ENCODE measurements around the gene UBE2QL1.

UBE2QL1 gene

DNA sequence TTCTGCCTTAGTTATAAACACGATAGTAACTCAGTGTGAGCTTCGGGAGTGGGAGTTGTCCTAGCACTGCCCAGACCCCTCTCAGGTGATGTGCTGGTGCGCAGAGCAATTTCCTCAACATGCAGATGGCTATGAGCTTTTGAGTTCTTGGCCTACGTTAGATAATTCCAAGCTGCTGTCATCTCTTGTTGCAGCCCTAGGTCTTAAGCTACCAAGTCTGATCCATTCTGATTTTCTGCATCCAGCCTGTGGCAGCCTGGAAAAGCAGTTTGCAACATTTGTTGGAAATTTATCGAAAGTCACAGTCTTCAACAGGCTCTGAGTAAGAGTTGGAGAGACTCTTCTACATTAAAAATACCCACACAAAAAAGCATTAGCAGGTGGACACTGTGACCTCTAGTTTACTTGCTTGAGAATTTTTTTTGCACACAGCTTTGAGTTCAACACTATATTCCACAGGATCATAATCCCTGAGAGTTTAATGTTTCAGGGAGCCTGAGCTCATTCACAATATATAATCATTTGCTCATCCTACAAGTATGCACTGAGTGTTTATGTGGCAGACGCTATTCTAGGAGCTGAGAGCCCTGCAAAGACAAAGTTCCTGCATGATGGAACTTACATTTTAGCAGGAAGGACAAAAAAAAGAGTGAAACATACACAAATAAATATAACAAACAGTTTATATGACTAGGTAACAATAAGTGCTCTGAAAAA is 91.6 kb downstream of the UBE2QL1 start:
- H3K9ac ChIP-seq (ENCODE audit: low read length), result no peak overlapping the region
- no peaks in the 10 kb centered on the region for H3K36me3 ChIP-seq (ENCODE audit: low read length)
- H4K20me1 ChIP-seq (ENCODE audit: low read depth, low read length), result no peaks in the 10 kb centered on the region
- no peaks in the 10 kb centered on the region for H3K9me2 ChIP-seq (replicated peaks; ENCODE audit: insufficient read depth, low read length)
- H3F3A ChIP-seq (ENCODE audit: insufficient read depth), result no peaks in the 10 kb centered on the region
- H3K9me3 ChIP-seq (ENCODE audit: insufficient read depth, low read length), result no peaks in the 10 kb centered on the region
- no peaks in the 10 kb centered on the region for H3K27me3 ChIP-seq (ENCODE audit: low read length)
- H3K4me2 ChIP-seq (ENCODE audit: low read depth, low read length, poor library complexity, severe bottlenecking), result no peak overlapping the region
- no peak overlapping the region for H3K27ac ChIP-seq (ENCODE audit: low read depth, low read length)
- no peaks in the 10 kb centered on the region for H3K79me2 ChIP-seq (ENCODE audit: insufficient read depth, low read length)
- TF ChIP-seq EZH2phosphoT487 (conservative IDR thresholded peaks at IDR 0.05; ENCODE audit: low read length), result no peak
- TF ChIP-seq, protein P1, sequence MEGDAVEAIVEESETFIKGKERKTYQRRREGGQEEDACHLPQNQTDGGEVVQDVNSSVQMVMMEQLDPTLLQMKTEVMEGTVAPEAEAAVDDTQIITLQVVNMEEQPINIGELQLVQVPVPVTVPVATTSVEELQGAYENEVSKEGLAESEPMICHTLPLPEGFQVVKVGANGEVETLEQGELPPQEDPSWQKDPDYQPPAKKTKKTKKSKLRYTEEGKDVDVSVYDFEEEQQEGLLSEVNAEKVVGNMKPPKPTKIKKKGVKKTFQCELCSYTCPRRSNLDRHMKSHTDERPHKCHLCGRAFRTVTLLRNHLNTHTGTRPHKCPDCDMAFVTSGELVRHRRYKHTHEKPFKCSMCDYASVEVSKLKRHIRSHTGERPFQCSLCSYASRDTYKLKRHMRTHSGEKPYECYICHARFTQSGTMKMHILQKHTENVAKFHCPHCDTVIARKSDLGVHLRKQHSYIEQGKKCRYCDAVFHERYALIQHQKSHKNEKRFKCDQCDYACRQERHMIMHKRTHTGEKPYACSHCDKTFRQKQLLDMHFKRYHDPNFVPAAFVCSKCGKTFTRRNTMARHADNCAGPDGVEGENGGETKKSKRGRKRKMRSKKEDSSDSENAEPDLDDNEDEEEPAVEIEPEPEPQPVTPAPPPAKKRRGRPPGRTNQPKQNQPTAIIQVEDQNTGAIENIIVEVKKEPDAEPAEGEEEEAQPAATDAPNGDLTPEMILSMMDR (IDR thresholded peaks at IDR 0.05; ENCODE audit: insufficient read depth, low read length, poor library complexity, severe bottlenecking), result no peak
- no peak overlapping the region for H2AFZ ChIP-seq (ENCODE audit: low read depth, low read length, severe bottlenecking)
- no peak overlapping the region for H3K4me3 ChIP-seq (ENCODE audit: insufficient read depth, low read length, poor library complexity, severe bottlenecking)

DNA sequence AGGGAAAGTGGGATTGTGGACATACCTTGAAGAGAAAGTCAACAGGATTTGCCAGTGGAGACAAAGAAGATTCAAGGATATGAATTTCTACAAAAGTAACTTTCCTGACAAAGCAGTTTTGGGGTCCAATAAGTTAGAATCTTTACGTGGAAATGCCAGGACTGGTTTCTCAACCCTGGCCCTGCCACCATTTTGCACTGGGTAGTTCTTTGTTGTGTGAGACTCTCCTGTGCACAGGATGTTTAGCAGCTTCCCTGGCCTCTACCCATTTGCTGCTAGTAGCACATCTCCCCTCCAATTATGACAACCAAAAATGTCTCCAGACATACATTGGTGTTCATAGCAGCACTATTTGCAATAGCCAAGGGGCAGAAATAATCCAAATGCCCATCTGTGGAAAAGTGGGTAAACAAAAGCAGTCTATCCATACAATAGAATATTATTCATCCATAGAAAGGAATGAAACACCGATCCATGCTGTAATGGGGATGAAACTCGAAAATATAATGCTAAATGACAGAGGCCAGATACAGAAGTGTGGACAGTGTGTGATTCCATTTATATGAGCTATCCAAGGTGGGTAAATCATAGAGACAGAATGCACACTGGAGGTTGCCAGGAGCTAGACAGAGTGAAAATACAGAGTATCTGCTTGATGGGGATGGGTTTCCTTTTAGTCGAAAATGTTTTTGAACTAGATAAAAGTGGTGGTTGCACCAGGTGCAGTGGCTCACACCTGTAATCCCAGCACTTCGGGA is 92.8 kb downstream of the UBE2QL1 start:
- Histone ChIP-seq H3K4me3 (ENCODE audit: insufficient read depth, low read length, poor library complexity, severe bottlenecking) (no peak overlapping the region), H2AFZ (ENCODE audit: low read depth, low read length, severe bottlenecking) (no peak overlapping the region), H4K20me1 (ENCODE audit: low read depth, low read length) (no peaks in the 10 kb centered on the region), H3K9ac (ENCODE audit: low read length) (no peak overlapping the region), H3K36me3 (ENCODE audit: low read length) (no peaks in the 10 kb centered on the region), H3K9me3 (ENCODE audit: insufficient read depth, low read length) (no peaks in the 10 kb centered on the region), H3K4me2 (ENCODE audit: low read depth, low read length, poor library complexity, severe bottlenecking) (no peak overlapping the region), H3K27me3 (ENCODE audit: low read length) (no peaks in the 10 kb centered on the region), H3K9me2 (replicated peaks; ENCODE audit: insufficient read depth, low read length) (no peaks in the 10 kb centered on the region), H3F3A (ENCODE audit: insufficient read depth) (no peaks in the 10 kb centered on the region), H3K79me2 (ENCODE audit: insufficient read depth, low read length) (no peaks in the 10 kb centered on the region), H3K27ac (ENCODE audit: low read depth, low read length) (no peak overlapping the region)
- no peak for TF ChIP-seq EZH2phosphoT487 (conservative IDR thresholded peaks at IDR 0.05; ENCODE audit: low read length)
- TF ChIP-seq, protein P1 (IDR thresholded peaks at IDR 0.05; ENCODE audit: insufficient read depth, low read length, poor library complexity, severe bottlenecking), result no peak

DNA sequence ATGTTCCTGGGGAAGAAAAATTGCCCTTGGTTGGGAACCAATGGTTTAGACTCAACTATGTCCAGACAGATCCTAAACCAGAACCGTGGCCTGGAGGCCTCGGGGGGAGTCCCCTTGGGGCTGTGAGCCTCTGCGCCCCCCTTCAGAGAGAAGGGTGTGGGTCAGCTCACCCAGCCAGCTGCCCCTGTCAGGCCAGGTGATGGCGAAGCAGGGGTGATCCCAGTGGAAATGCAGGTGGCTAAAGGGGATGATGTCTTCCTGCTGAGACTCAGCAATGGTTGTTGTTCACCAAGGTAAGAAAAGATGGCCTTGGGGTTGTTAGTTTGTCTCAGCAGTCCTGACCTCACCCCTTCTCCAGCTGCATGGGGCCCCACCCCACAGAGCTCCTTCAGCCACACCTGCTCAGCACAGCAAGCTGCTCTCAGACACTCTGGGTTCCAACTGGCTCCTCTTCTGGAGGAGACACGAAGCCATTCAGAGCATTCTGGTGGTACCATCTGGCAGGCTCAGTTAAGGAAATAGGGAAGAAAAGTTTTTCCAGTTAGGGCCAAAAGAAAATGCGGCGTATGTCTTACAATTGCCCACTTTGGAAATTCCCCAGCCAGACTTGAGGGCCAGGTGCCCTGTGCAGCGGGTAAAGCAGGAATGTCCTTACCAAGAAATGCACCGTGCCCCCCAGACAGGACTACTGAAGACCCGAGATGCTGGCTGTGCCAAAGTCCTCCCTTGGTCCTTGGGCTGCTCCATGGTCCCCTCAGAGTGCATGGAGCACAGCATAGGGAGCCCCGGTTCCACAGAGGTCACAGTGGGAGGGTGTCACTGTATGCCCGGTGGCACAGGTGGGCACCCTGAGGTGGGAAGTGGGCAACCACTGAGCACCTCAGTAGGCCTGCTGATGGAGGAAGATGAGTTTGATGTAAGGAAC is 94.0 kb downstream of the UBE2QL1 start:
- H3K27me3 ChIP-seq (ENCODE audit: low read length), result no peaks in the 10 kb centered on the region
- H3K27ac ChIP-seq (ENCODE audit: low read depth, low read length), result no peak overlapping the region

More for the DNA sequence above, 94.0 kb downstream of the UBE2QL1 start:
- no peaks in the 10 kb centered on the region for H3K79me2 ChIP-seq (ENCODE audit: insufficient read depth, low read length)
- H3K36me3 ChIP-seq (ENCODE audit: low read length), result no peaks in the 10 kb centered on the region
- H4K20me1 ChIP-seq (ENCODE audit: low read depth, low read length), result no peaks in the 10 kb centered on the region
- H3K9me3 ChIP-seq (ENCODE audit: insufficient read depth, low read length), result no peaks in the 10 kb centered on the region
- no peak overlapping the region for H3K9ac ChIP-seq (ENCODE audit: low read length)
- TF ChIP-seq EZH2phosphoT487 (conservative IDR thresholded peaks at IDR 0.05; ENCODE audit: low read length), result no peak
- TF ChIP-seq, protein P1 (IDR thresholded peaks at IDR 0.05; ENCODE audit: insufficient read depth, low read length, poor library complexity, severe bottlenecking), result no peak
- no peaks in the 10 kb centered on the region for H3F3A ChIP-seq (ENCODE audit: insufficient read depth)
- H3K4me2 ChIP-seq (ENCODE audit: low read depth, low read length, poor library complexity, severe bottlenecking), result no peak overlapping the region
- H2AFZ ChIP-seq (ENCODE audit: low read depth, low read length, severe bottlenecking), result no peak overlapping the region
- no peaks in the 10 kb centered on the region for H3K9me2 ChIP-seq (replicated peaks; ENCODE audit: insufficient read depth, low read length)
- no peak overlapping the region for H3K4me3 ChIP-seq (ENCODE audit: insufficient read depth, low read length, poor library complexity, severe bottlenecking)

Measured in SU-DHL-6 (cell line).